Measurements from ENCODE around the gene USP34.
"Not testable (repeated sequence)": the region's sequence is repeated elsewhere in the genome, so short reads cannot be mapped to it uniquely, and the experiment has no call there.

The USP34 gene

GRCh38 chr2:61456746-61457420, 14.0 kb downstream of the USP34 start:
- DNase-seq = no peak

GRCh38 chr2:61456070-61456745, 14.7 kb downstream of the USP34 start:
- DNase-seq = no peak

DNA sequence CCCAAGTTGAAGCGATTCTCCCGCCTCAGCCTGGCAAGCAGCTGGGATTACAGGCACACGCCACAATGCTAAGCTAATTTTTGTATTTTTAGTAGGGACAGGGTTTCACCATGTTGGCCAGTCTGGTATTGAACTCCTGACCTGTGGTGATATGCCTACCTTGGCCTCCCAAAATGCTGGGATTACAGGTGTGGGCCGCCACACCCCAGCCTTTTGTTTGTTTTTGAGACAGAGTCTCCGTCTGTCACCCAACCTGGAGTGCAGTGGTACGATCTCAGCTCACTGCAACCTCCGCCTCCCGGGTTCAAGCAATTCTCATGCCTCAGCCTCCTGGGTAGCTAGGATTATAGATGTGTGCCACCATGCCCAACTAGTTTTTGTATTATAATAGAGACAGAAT, 15.9 kb downstream of the USP34 start:
- DNase-seq = not testable (repeated sequence)

- no peak for DNase-seq
Observed at GRCh38 chr2:61454383-61454782, 16.5 kb downstream of the USP34 start.

GRCh38 chr2:61452392-61452791, 18.5 kb downstream of the USP34 start:
- no peak for DNase-seq

GRCh38 chr2:61451178-61451577, 19.7 kb downstream of the USP34 start:
- DNase-seq = no peak

GRCh38 chr2:61450144-61450543, 20.7 kb downstream of the USP34 start:
- no peak for DNase-seq

DNA sequence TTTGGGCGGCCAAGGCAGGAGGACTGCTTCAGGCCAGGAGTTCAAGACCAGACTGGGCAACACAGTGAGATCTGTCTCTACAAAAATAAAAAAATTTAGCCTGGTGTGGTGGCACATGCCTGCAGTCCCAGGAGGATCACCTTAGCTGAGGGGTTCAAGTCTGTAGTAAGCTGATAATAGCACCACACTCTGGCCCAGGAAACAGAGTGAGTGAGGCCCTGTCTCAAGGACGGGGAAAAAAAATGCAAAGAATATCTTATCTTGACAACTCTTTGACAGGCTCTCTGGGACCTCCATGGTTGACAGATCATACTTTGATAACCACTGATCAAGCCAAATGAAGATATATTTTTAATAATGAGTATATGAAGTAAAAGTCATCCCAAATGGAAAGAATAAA, 22.7 kb downstream of the USP34 start:
- no peak for DNase-seq

DNA sequence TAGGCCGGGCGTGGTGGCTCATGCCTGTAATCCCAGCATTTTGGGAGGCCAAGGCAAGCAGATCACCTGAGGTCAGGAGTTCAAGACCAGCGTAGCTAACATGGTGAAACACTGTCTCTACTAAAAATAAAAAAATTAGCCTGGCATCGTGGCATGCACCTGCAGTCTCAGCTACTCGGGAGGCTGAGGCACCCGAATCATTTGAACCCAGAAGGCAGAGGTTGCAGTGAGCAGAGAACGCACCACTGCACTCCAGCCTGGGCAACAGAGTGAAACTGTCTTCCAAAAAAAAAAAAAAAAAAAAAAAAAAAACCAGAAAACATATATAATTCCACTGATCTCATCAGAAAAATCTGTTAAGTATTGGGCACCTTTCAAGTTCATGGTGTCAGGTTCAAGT, 23.9 kb downstream of the USP34 start:
- not testable (repeated sequence) for DNase-seq

- no peak for DNase-seq
Observed at GRCh38 chr2:61443342-61444041, 27.4 kb downstream of the USP34 start.

- DNase-seq = no peak
Observed at GRCh38 chr2:61439241-61440002, 31.5 kb downstream of the USP34 start.

DNA sequence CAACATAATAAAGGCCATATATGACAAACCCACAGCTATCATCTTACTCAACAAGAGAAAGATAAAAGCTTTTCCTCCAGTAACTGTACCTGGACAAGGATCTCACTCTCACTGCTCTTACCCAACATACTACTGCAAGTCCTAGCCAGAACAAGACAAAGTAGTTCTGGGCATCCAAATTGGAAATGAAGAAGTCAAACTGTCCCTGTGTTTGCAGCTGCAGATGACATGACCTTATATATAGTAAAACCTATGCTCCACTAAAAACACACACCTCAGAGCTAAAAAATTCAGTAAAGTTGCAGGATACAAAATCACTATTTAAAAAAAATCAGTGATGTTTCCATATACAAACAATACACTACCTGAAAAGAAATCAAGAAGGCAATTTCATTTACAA, 32.2 kb downstream of the USP34 start:
- no peak for DNase-seq

DNA sequence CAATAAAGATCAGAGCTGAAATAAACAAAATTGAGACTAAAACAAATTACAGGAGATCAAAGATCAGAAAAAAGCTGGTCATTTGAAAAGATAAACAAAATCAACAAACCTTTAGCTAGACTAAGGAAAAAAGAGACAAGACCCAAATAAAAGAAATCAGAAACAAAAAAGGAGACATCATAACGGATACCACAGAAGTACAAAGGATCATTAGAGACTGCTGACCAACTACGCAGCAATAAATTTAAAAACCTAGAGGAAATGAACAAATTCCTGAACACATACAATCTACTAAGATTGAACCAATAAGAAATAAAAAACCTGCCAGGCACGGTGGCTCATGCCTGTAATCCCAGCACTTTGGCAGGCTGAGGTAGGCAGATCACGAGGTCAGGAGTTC, 33.7 kb downstream of the USP34 start:
- no peak for DNase-seq

DNA sequence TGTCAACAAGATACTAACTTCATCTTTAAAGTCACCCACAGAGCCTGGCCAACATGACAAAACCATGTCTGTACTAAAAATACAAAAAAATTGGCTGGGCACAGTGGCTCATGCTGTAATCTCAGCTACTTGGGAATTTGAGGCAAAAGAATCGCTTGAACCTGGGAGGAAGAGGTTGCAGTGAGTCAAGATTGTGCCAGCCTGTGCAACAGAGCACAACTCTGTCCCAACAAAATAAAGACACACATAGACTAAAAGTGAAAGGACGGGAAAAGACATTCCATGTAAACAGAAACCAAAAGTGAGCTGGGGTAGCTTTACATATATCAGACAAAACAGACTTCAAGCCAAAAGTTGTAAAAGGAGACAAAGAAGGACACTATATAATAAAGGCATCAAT, 34.8 kb downstream of the USP34 start:
- no peak for DNase-seq

DNA sequence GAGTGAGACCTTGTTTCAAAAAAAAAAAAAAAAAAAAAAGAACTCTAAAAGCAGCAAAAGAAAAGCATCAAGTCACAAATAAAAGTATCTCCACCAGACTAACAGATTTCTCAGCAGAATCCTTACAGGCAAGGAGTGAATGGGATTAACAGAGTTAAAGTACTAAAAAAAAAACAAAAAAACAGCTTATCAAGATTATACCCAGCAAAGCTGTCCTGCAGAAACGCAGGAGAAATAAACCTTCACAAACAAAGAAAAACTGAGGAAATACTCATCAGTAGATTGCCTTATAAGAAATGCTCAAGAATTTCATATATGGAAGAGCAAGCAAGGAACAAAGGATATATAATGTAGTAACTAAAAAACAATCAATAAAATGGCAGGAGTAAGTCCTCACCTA, 35.6 kb downstream of the USP34 start:
- no peak for DNase-seq

DNA sequence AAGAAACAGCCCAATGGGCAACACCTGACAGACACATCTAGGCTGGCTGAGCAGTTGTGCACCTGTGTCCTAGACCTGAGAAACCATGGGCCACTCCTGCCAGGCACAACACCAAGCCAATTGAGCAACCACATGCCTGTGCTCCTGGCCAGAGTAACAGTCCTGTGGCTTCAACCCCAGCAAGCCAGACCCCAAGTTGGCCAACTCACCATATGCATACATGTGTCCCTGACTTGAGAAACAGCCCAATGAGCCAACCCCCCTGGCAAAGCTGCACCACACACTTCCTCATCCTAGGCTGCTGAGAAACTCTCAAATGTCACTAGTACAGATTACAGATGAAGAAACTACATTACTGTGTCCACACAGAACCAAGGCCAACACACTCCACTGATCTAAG, 36.6 kb downstream of the USP34 start:
- no peak for DNase-seq

GRCh38 chr2:61433606-61434005, 37.3 kb downstream of the USP34 start:
- no peak for DNase-seq

GRCh38 chr2:61432990-61433389, 37.9 kb downstream of the USP34 start:
- DNase-seq = no peak

GRCh38 chr2:61431345-61431744, 39.5 kb downstream of the USP34 start:
- DNase-seq = no peak

GRCh38 chr2:61426267-61426897, 44.5 kb downstream of the USP34 start:
- peak; percentile 70 for DNase-seq

DNA sequence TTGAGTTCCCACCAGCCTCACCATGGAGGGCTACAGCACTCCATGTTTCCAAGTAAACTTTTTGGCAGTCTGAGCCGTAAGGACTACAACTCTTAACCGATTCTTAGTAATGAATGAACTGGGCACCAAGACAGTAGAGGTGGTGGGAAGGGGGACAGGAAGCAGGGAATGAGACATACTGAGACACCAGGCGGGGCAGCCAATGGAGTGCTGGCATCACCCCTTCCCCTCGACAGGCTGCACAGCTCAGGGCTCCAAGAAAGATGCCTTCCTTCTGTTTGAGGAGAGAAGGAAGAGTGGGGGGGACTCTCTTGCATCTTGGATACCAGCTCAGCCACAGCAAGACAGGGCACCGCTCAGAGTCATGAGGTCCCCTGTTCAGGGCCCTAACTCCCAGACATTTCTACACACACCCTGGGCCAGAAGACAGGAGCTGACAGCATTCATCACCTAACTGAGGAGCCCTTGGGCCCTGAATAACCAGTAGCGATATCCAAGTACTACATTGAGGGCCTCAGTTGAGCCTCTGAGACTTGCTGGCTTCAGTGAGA, 45.2 kb downstream of the USP34 start:
- DNase-seq = no peak

- DNase-seq = no peak
Observed at GRCh38 chr2:61423714-61424113, 47.2 kb downstream of the USP34 start.

DNA sequence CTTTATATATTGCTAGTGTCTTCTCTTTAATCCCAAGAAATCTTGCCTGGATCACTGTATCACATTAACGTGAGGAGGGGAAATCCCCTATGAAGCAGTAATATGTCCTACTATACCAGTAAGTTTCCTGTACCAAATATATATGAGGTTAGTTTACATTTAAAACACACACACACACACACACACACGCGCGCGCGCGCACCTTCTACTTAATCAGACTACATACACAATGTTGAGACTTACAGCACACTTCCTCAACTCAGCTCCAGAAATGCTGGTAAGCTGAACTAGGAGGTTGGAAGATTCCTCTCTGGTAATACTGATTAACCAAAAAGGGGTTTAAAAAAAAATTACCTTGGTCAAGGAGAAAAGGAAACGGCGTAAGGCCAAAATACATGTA, 49.3 kb downstream of the USP34 start:
- no peak for DNase-seq
